NCI-H1105 treated with DMSO at 0.1 percent for 48 hours (cell line): Measurements from ENCODE around the gene RAB3C.
"Not testable (repeated sequence)": the region's sequence is repeated elsewhere in the genome, so short reads cannot be mapped to it uniquely, and the experiment has no call there.

Experiments used
- DNase-seq: peaks from one replicate; lab custom pipeline; 2025; lab: John Stamatoyannopoulos, UW

The RAB3C gene

DNA sequence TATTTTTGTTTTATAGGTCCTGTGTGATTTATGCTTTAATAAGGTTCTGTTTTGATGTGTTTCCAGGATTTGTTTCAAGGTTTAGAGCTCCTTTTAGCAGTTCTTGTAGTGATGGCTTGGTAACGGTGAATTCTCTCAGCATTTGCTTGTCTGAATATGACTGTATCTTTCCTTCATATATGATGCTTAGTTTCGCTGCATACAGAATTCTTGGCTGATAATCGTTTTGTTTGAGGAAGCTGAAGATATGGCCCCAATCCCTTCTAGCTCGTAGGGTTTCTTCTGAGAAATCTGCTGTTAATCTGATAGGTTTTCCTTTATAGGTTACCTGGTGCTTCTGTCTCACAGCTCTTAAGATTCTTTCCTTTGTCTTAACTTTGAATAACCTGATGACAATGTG, 20.0 kb downstream of the RAB3C start:
- not testable (repeated sequence) for DNase-seq

DNA sequence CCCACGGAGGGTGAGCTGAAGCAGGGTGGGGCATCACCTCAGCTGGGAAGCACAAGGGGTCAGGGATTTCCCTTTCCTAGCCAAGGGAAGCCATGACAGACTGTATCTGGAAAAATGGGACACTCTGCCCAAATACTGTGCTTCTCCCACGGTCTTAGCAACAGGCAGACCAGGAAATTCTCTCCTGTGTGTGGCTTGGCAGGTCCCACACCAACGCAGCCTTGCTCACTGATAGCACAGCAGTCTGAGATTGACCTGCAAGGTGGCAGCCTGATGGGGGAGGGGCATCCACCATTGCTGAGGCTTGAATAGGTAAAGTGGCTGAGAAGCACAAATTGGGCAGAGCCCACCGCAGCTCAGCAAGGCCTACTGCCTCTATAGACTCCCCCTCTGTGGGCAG, 23.2 kb downstream of the RAB3C start:
- DNase-seq, result no peak

DNA sequence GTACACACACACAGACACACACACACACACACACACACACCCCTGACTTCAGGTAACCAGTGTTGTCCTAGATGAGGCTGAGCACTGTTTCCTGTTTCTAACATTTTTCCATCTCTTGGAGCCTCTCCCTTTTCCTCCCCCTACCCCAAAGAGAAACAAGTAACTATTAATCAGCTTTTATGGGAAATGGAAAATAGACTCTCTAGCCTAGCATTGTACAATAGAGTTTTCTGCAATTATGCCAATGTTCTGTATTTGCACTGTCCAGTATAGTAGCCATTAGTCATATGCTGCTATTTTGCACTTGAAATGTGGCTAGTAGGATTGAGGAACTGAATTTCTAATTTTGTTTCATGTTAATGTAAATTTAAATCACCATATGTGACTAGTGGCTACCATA, 33.1 kb downstream of the RAB3C start:
- DNase-seq, result no peak

DNA sequence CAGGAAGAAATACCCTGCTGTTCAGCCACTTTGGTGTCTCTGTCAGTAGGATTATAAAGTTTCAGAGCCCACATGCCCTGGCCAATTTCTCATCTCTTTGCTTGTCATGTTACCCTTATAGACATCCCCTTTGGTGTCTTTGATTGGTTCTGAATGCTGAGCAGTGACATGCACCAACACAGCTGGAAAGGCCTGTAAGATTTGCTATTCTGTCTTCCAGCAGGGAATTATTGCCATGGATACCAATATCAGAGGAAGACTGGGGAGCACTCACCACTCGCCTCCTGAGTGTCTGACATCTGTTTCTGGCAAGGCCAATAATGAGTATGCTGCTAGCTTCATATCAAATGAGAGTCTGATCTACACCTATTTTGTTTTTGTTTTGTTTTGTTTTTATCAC, 34.4 kb downstream of the RAB3C start:
- DNase-seq, result no peak

DNA sequence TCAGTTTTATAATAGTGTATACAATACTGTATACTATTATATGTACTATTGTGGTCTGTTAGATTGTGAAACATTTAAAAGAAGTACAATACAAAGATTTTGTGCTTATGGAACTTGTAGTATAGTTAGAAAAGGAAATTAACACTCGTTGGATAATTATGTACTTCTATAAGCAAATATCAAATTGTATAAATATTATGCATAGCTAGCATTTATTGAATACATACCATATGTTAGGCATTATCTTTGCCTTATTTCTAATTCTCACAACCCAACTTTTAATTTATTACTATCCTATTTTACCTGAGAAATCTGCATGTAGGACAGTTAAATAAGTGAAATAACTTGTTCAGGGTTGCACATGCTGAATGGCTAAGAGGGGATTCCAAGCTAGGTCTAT, 37.5 kb downstream of the RAB3C start:
- DNase-seq, result no peak

DNA sequence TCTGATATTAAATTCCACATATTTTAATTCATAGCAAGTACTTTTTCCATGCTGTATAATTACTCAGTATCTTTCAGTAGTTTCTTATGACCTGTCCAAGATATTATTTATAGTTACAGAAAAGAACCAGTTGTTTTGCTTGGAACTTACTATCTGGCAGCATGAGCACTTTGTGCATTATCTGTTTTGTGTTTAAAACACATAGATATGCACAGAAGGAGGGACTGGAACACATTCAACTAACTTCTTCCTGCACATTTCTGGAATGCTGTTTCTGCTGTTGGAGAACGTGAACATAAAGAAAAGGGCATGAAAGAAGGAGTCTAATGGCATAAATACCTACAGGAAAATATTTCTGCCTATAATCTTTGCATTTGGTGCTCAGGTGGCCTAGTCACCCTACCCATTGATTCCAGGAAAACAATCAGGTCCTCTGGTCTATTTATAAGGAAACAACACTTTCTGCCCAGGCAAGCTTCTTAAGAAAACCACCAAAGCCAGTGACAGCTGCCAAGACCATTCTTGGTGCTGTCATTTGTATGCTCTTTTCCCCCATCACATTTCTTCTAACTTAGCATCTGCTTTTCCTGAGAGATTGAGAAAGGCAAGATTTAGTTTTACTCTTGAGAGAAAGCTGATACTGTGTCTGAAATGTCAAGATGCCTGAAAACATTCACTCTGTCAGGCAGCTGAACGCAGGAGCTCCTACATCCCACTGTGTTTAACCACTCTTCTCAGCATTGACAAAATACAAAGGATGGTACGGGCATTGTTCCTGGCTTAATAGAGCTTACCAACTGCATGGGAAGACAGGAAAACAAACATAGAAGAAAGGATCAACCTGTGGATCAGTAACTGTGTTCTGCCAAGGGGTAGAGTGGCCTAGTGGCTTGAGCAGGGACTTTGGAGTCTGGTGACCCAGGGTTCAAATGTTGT, 40.3 kb downstream of the RAB3C start:
- no peak for DNase-seq

DNA sequence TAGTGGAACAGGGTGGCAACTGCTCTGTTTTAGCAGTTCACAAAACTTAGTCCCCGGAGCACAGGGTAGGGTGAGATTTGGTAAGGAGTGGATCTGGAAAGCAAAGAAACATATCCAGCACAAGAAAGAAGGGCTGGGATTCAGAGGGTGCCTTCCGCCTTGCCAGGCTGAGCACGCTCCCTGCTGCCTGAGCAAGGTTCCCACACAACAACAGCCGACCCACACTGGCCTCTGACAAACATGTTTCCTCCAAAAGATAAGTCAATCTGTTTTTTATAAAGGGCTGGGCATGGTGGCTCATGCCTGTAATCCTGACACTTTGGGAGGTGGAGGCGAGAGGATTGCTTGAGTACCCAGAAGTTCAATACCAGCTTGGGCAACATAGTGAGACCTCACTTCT, 45.8 kb downstream of the RAB3C start:
- DNase-seq, result no peak

DNA sequence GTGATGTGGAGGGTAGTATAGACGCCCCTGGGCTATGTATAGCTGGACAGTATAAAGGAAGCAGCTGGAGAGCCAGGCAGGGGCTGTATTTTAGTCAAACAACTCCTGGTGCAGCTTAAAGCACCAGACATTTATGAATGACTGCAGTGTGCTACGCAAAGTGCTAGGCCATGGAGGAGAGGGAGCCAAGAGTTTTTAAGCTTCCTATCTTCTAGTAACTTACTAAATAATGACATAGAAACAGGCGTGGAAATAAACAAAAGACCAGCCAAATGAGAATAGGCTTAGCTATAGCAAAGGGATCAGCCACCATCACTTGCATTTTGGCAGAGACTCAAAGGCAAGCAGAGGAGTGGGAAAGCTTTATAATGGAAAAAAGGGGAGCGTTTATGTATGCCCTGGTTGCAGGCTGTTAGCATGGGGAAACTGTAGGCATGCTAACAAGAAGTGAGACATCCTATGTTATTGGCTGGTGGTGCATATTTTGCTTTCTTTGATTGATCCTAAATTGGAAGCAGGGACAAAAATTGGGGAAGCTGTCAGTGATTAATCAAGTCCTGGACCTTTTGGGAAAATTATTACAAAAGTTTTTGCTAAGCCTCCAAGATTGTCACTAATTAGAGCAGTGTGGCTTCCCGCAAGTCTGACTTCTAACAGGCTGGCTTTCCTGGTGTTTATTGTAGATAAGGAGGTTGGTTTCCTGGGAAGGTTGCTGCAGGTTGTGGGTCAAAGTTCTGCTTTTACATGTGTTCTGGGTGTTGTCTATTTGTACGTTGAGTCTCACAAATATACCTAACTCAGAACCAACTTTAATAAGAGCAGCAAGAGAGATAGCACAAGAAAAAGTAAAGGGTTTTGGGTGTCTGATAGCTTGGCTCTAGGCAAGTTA, 46.6 kb downstream of the RAB3C start:
- no peak for DNase-seq

DNA sequence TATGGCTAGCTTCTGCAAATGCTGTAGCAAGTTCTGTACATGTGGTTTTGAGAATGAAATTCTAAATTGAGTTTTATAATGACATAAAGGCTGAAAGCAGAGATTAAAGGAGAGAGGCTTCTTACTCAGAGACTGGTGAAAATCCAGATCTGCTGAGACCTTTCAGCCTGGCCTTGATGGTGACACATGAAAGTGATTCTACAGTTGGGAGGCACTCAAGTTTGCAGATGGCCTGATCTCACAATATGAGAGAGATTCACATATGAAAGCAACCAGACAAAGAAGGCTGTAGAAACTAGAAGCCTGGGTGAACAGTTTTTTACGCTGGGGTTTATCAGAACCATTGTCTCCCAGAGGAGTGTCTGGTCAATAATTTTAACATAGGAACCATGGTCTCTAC, 49.0 kb downstream of the RAB3C start:
- DNase-seq, result no peak

DNA sequence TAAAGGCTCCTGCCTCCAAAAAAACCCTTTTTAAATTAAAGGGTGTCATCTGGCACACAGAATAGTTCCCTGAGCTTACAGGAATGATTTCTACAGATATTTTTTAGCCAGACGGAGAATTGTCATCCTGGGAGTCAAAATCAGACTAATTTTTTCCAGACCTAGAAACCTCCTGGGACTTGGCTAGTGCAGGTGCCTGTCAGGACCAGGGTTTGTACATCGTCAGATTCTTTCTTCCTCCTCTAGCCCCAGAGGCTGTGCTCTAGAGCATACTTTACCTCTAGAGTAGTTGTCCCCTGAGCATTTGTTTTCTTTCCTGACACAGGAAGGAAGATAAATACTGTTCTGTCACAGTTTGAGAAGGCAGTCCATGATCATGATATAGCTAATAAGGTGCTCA, 52.5 kb downstream of the RAB3C start:
- DNase-seq, result no peak

DNA sequence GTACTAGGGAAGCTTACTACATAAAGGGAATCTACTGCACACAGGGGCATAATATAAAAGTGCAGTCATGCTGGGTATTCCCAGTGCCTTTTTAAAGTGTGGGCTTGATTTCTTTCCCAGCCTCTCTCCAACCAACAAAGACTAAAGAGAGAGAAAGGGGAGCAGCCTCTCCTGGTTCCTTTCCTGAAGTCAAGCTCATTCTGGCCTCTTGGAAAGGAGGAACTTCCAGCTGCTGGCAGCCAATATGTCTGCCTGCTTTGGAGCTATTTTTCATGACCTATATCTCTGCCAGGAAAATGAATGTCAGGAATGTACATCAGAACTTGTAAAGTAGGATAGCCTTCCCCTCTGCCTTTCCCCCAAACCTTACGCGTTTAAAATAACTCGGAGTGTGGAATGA, 57.1 kb downstream of the RAB3C start:
- peak; percentile 38 for DNase-seq

DNA sequence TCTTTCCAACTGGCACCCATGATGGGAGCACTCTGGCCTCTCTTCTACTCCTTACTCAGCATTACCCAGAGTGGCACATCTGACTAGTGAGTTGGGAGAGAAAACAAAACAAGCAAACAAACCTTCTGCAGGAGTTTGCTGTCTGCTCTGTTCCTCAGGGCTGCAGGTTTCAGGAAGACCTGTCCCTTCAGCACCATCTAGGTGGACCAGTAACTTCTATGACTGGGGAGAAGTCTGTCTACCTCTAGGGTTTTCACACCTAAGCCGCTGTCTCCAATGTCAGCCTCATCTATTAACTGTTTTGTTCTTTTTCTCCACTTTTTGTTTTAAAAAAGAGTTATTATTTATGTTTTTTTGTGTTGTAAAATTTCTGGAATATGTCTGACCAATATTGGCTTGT, 58.7 kb downstream of the RAB3C start:
- DNase-seq, result no peak

DNA sequence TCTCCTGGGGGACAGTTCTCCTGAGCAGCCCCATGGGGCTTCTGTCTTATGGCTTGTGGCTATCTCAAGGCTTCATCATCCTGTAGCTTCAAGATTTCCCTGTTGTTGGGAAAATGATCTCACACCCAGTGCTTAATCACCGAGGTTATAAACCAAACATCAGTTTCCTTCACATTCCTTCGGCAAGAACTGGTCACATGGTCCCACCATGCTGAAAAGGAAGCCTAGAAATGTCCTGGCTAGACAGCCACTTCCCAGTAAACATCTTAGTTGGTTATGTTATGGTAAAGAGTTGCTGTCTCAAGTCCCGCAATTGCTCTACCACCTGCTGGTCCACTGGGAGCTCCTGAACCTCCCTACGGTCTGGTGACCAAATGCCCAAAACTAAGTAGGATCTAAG, 66.0 kb downstream of the RAB3C start:
- DNase-seq, result no peak

DNA sequence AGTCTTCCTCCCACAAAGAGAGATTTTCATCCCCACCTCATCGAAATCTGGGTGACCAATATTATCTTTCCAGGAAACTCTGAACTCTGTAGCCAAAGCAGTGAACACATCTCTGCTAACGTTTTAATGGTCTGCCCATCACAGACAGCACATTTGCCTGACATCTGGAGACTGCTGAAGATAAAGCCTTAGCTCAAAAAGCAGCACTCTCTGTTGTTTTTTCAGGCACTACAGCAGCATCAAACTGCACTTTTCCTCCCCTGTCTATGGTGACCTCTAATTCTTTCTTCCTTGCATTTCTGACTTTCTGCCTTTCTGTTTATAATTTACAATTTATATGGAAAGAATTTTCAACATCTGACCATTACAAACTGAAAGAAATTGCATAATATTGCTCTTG, 66.8 kb downstream of the RAB3C start:
- no peak for DNase-seq

DNA sequence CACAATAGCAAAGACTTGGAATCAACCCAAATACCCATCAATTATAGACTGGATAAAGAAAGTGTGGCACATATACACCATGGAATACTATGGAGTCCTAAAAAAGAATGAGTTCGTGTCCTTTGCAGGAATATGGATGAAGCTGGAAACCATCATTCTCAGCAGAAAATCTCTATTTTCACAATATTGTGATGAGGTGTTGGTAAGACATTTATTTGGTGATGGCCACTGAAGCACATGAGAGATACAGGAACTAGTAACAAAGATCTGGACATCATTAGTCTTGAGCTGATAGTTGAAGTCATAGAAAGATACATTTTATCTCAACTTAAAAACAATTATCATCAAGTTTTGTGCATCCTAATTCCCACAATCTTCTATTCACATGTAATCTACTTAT, 70.6 kb downstream of the RAB3C start:
- no peak for DNase-seq

DNA sequence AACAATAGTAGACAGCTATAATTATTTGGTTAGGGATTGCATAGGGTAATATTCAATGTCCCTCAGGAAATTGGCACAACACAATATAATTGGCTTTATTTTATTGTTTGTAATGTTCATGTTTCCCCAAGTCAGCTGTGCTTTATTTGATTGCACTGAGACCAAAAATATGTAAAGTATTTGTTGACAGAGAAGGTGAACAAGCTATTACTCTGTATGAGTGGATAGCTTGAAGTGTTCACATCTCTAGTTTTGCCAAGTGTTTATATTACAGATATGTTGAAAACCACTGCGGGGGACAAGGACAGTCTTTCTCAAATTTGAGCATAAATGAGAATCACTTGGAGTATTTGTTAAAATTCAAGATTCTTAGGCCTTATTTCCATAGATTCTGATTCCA, 83.3 kb downstream of the RAB3C start:
- peak; percentile 66 for DNase-seq

DNA sequence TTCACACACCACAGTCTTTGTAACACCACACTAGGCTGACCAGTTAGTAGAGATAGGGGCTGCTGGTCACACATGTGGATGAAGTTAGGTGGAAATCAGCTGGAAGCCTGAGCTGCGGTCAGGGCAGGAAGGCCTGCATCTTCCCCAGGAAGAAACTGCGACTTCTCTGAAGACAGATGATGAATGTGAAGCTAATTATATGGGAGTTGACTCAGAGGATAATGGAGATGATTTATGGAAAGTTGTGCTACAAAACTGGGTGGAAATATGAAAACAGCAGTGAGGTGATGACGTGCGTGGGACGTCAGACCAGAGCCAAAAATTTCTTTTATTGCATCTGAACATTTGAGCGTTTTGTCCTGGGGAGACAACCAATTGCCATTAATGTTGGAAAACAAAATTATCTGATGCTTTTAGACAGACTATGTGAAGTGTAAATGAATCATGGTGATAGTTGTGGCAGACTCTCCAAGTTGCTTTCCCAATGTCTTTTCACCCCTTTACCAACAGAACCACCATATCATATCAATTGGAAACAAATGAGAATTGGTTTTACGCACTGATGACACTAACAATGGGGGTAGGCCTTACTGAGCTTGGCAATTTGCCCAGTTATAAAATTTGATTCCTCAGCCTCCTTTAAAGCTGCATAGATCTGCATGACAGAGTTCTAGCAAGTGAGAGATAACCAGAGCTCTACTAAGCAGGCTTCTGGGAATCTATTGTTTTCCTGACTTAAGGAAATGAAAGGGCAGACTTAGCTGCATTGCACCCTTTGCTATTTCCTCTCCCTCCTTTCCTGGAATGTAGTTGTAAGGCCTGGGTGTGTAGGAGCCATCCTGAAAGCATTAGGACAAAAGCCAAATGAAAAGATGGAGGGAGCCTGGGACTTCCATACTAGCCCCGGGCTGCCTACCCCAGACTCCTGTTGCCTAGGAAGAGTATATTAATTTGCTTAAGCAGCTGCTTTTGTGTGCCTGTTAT, 84.0 kb downstream of the RAB3C start:
- DNase-seq, result peak; percentile 38

DNA sequence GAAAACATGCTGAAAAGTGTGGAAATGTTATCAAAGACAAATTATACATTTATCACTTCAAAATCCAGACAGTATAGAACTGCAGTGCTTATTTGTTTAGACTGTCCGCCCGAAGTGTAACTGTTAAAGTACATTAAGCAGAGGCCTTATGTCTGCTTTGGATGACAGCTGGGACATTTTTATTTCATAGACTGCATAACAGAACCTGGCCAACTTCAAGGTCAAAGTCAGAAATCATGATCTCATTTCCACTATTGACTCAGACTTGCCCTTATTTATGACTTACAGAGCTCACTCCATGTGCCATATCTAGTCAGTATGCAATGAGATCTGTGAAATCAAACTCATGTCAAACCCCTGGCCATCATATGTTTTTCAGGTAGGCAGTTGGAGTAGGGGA, 87.7 kb downstream of the RAB3C start:
- DNase-seq, result no peak

DNA sequence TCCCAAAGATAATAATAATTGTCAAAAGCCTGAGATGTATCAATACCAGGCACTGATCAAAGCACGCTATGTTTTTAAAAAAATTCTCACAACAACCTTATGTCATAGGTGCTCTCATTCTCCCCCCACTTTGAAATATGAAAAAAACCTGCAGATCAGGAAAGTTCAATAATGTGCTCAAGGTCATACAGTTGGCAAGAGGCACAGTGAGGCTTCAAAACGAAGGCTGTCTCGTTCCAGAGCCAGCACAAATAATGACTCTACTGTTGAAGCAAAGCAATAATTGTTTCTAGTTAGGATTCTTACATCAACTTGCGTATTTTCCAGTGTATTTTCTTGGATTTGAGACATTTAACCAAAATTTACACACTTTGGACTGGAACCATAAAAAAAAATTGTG, 88.3 kb downstream of the RAB3C start:
- DNase-seq, result no peak

DNA sequence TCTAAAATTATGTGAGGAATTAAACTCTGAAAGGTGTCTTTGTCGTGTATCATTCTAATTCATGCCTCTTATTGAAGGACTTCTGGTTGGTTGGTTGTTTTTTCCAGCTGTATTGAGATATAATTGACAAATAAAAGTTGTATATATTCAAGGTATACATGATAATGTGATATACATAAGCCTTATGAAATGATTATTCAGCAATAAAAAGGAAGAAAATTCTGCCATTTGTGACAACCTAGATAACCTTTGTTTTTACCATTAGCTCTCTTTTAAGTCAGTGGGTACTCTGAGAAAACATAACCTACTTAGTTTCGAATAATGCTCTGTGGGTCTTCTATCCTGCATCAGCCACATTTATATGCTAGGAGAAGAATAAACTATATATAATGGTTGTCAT, 89.6 kb downstream of the RAB3C start:
- no peak for DNase-seq

DNA sequence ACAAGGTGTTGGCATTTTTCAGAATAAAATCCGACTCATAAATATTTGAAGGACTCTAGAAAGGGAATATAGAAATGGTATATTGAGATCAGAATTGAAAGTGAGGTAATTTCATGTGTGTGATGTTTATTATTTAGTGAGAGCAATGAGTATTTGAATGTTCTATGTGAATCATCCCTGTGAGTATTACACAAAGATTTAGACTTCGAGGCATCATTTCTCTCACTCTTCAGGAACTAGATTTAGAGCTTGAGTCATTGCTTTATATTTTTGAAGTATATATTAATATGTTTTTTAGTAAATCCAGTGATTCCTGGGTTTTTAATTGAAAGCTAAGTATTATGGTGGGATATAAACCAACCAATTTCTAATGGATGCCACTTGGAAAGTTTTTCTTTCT, 91.2 kb downstream of the RAB3C start:
- DNase-seq, result no peak

DNA sequence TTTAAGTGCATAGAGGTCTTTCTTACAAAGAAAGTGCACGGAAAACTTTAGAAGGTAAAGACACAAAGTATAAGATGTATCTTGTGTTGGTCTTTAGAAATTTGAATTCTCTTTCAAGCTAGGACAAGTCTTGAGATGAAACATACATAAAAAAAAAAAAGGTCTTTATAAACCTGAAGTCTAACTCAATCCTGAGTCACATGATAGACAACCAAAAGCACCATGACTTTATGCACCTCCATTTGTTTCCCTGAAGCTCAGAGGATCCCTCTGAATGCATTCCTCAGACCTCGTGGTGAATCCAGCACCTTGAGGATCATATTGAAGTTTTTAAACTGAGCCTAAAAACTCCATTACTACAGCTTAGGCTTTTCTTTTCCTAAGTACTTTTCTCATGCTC, 91.8 kb downstream of the RAB3C start:
- no peak for DNase-seq
